ENCODE data around the gene RIN3. TPM values are rescaled to one million over a fixed set of nuclear protein-coding genes. Genes with fewer than 3 reads are reported as not detected.

Gene RIN3
- total RNA-seq, 1 experiment from 2014 or later = 1.5 TPM

DNA sequence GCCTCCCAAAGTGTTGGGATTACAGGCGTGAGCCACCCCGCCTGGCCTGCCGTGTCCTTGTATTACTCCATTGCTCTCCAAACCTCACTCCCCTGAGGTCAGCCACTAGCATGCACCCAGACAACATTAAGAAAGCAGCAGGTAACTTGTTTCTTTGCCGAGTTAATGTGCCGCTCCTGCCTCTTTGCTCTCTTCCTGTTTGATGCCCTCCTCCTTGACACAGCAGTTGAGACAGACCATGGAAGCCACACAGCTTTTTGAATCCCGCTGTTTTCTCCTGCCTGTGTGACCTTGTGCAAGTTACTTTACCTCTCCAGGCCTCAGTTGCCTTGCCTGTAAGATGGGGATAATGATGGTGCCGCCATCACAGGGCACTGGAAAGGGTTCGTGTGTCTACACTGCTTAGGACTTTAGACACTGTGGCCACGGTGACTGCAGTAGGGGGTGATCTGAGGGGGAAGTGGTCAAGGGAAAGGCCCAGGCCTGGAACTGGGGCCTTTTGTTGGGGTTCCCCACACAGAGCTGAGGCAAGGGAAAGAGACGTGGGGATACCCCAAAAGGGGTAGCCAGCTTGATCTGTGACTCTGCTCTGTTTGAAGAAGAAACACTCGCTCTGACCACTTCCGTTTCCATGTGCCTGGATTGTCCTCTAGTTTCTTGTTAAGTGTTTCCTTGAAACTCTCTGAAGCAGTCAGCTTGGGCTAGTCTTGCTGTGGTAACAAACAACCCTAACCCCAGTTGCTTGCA is 69.3 kb downstream of the RIN3 start:
- H3K23ac ChIP-seq (ENCODE audit: insufficient read length, low read depth, low read length) = no peak overlapping the region
- H2AFZ ChIP-seq (ENCODE audit: low read length) = no peak overlapping the region
- peaks cover 1% of the 10 kb centered on the region for H3K27me3 Mint-ChIP-seq (ENCODE audit: low read depth)
- H2BK120ac ChIP-seq (ENCODE audit: low read depth, low read length, poor library complexity, severe bottlenecking) = no peak overlapping the region
- no peak overlapping the region for H4K91ac ChIP-seq (ENCODE audit: insufficient read length, low read depth, low read length)
- H3K79me2 ChIP-seq (ENCODE audit: insufficient read depth, low read length) = no peaks in the 10 kb centered on the region
- no peak overlapping the region for H4K5ac ChIP-seq (ENCODE audit: insufficient read length, low read depth, low read length)
- no peaks in the 10 kb centered on the region for H3K23me2 ChIP-seq (ENCODE audit: insufficient read length, low read depth, low read length, poor library complexity, severe bottlenecking)
- H3K4me1 Mint-ChIP-seq = no peaks in the 10 kb centered on the region
- H4K20me1 ChIP-seq (ENCODE audit: control insufficient read depth, insufficient read depth, insufficient read length) = no peaks in the 10 kb centered on the region
- H3K14ac ChIP-seq (ENCODE audit: insufficient read depth, low read length) = no peak overlapping the region
- no peak overlapping the region for H3K4me3 Mint-ChIP-seq
- no peak overlapping the region for H3T11ph ChIP-seq (ENCODE audit: low read length)
- H3K27ac ChIP-seq (ENCODE audit: insufficient read length, low read depth, low read length) = no peak overlapping the region
- H3K79me1 ChIP-seq (ENCODE audit: insufficient read depth, low read depth, low read length, poor library complexity, severe bottlenecking) = no peaks in the 10 kb centered on the region
- H3K9me3 Mint-ChIP-seq = peaks cover 0 to 5% of the 10 kb centered on the region in 2 experiments; a peak in 3 of 5 replicates
- H3K56ac ChIP-seq (ENCODE audit: insufficient read length, low read depth, low read length) = no peak overlapping the region
- no peak overlapping the region for H3K9ac ChIP-seq (ENCODE audit: extremely low read depth, insufficient read length, low read length)
- no CpG with 5 or more reads among the region's 12 CpGs for WGBS (ENCODE audit: extremely low coverage, insufficient read length, low lambda C conversion rate)
- H2AK5ac ChIP-seq (ENCODE audit: insufficient read length, low read length) = no peak overlapping the region
- H2BK12ac ChIP-seq (ENCODE audit: insufficient read length, low read depth, low read length) = no peak overlapping the region
- no peaks in the 10 kb centered on the region for H3K27me3 ChIP-seq (ENCODE audit: insufficient read depth, low read length)
- no peak overlapping the region for H3K4me2 ChIP-seq (ENCODE audit: insufficient read depth, insufficient read length, low read length)
- peak overlapping the region in 1 of 3 experiments; percentile 43; a peak in 1 of 7 replicates for H3K27ac Mint-ChIP-seq
- H3K9me3 ChIP-seq (ENCODE audit: control insufficient read depth, low read depth, low read length) = no peaks in the 10 kb centered on the region
- no peak overlapping the region for H3K18ac ChIP-seq (ENCODE audit: insufficient read length, low read depth, low read length)
- H2BK5ac ChIP-seq (ENCODE audit: insufficient read length, low read length) = no peak overlapping the region
- peaks cover 0 to 7% (median 0%) of the 10 kb centered on the region in 3 experiments; a peak in 2 of 7 replicates for H3K36me3 Mint-ChIP-seq (ENCODE audit: insufficient read depth in 1 of 3, low read depth in 3 of 3)
- TF ChIP-seq CTCF (conservative IDR thresholded peaks at IDR 0.05) = no peak
- no peak overlapping the region for H4K8ac ChIP-seq (replicated peaks; ENCODE audit: insufficient read length, low read depth, low read length)
- no peak overlapping the region for H2BK20ac ChIP-seq (ENCODE audit: low read depth, low read length, poor library complexity, severe bottlenecking)
- no peak for DNase-seq
- H3K4me1 ChIP-seq (ENCODE audit: insufficient read depth, low read length) = no peaks in the 10 kb centered on the region; the same call in 1 of the 2 replicates
- no peak overlapping the region for H3K4ac ChIP-seq (ENCODE audit: low read depth, low read length)
- H2BK15ac ChIP-seq (ENCODE audit: low read depth, low read length) = no peak overlapping the region
